WTC11 (cell line): ENCODE data around the gene C5AR1. TPM values are rescaled to one million over a fixed set of nuclear protein-coding genes. Genes with fewer than 3 reads are reported as not detected.

Experiments used
- ATAC-seq: fragments of 200-7000 bp; cut with Tn5 transposase; 2 replicates; pipeline ENCODE4 v1.10.0; 2021; ENCODE audit warnings: mild to moderate bottlenecking, moderate library complexity
- CTCF ChIA-PET: fragments of 300-600 bp; sonication (Branson Sonifier 250); formaldehyde crosslinking; loops from one replicate; lab custom pipeline; 2021; ENCODE audit warnings: antibody characterized with exemption; lab: Charles Lee
- POLR2A ChIA-PET: fragments of 350-600 bp; sonication (Branson Sonifier 250); formaldehyde crosslinking; loops from one replicate; lab custom pipeline; 2021; ENCODE audit warnings: antibody characterized with exemption; lab: Charles Lee
- DNase-seq: peaks from one replicate; pipeline ENCODE4 v3.0.0; 2021; ENCODE audit warnings: low spot score
- H3K27ac Mint-ChIP-seq: 2 replicates; pipeline ENCODE4 v1.8.0; 2021; ENCODE audit warnings: mixed read lengths
- H3K27me3 Mint-ChIP-seq: 2 replicates; pipeline ENCODE4 v1.8.0; 2021; ENCODE audit warnings: low read depth, mild to moderate bottlenecking, moderate library complexity, mixed read lengths
- H3K36me3 Mint-ChIP-seq: 2 replicates; pipeline ENCODE4 v1.8.0; 2021; ENCODE audit warnings: mixed read lengths
- H3K4me1 Mint-ChIP-seq: 2 replicates; pipeline ENCODE4 v1.8.0; 2022; ENCODE audit warnings: mixed read lengths
- H3K4me3 Mint-ChIP-seq: 2 replicates; pipeline ENCODE4 v1.8.0; 2021; ENCODE audit warnings: mild to moderate bottlenecking, moderate library complexity, mixed read lengths
- H3K9me3 Mint-ChIP-seq: 2 replicates; pipeline ENCODE4 v1.8.0; 2021; ENCODE audit warnings: mixed read lengths
- ATF1 ChIP-seq: sonication (generic); formaldehyde crosslinking; IDR thresholded peaks from 2 replicates; pipeline ENCODE4 v1.8.1; 2023; ENCODE audit warnings: mild to moderate bottlenecking, moderate library complexity, missing genetic modification reagents
- SOX15 ChIP-seq: fragments of 250-450 bp; sonication (Bioruptor Pico); IDR thresholded peaks from 2 replicates; pipeline ENCODE4 v1.9.0; 2021; ENCODE audit warnings: mild to moderate bottlenecking
- TEAD1 ChIP-seq: sonication (generic); formaldehyde crosslinking; IDR thresholded peaks from 2 replicates; pipeline ENCODE4 v1.8.0; 2022; ENCODE audit warnings: mild to moderate bottlenecking, missing genetic modification reagents
- TP53 ChIP-seq: sonication (generic); formaldehyde crosslinking; IDR thresholded peaks from 2 replicates; pipeline ENCODE4 v1.8.1; 2023; ENCODE audit warnings: mild to moderate bottlenecking, missing genetic modification reagents
- ZNF121 ChIP-seq: sonication (generic); formaldehyde crosslinking; IDR thresholded peaks from 2 replicates; pipeline ENCODE4 v1.8.0; 2023; ENCODE audit warnings: missing genetic modification reagents
- total RNA-seq: library from RNA; stranded (reverse); gene quantifications from 3 replicates; pipeline ENCODE4 v1.2.3, GENCODE V29; 2021
- TF ChIP-seq, protein P1 (sequence below): sonication (generic); formaldehyde crosslinking; IDR thresholded peaks from 2 replicates; pipeline ENCODE4 v1.8.0; 2022; ENCODE audit warnings: missing genetic modification reagents
- TF ChIP-seq, protein P2 (sequence below): sonication (generic); formaldehyde crosslinking; IDR thresholded peaks from 2 replicates; pipeline ENCODE4 v1.8.1; 2022; ENCODE audit warnings: mild to moderate bottlenecking, missing genetic modification reagents, moderate library complexity, borderline replicate concordance
- TF ChIP-seq, protein P3 (sequence below): fragments of 250-450 bp; sonication (Bioruptor Pico); IDR thresholded peaks from 2 replicates; pipeline ENCODE4 v1.9.0; 2021; ENCODE audit warnings: mild to moderate bottlenecking, borderline replicate concordance
- TF ChIP-seq, protein P4 (sequence below): sonication (generic); formaldehyde crosslinking; IDR thresholded peaks from 2 replicates; pipeline ENCODE4 v1.8.0; 2022; ENCODE audit warnings: mild to moderate bottlenecking, missing genetic modification reagents
- TF ChIP-seq, protein P5 (sequence below): sonication (generic); formaldehyde crosslinking; IDR thresholded peaks from 2 replicates; pipeline ENCODE4 v1.8.1; 2022; ENCODE audit warnings: missing genetic modification reagents, borderline replicate concordance

Gene C5AR1
- total RNA-seq, 1 experiment from 2014 or later, result 0.28 TPM

DNA sequence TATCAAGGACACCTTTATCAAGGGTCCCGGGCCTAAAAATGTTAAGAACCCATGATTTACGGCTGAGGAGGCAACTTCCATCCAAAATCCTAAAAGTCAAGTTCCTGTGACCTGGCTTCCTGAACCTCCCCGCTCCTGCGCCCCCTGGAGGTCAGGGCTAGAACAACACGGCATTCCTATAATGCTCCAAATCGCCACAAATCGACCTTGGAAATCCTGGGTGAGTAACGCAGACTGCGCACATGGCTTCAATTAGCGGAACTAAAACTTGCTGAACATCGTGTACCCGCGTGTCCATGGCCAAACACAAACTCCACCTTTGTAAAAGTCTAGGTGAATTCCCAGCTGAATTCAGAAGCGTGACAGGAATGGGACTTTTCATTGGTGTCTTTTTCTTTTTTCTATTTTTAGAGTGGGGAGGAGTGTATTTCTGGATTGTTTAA lies 4.3 kb upstream of the C5AR1 start (continued):
- TF ChIP-seq, protein P1, sequence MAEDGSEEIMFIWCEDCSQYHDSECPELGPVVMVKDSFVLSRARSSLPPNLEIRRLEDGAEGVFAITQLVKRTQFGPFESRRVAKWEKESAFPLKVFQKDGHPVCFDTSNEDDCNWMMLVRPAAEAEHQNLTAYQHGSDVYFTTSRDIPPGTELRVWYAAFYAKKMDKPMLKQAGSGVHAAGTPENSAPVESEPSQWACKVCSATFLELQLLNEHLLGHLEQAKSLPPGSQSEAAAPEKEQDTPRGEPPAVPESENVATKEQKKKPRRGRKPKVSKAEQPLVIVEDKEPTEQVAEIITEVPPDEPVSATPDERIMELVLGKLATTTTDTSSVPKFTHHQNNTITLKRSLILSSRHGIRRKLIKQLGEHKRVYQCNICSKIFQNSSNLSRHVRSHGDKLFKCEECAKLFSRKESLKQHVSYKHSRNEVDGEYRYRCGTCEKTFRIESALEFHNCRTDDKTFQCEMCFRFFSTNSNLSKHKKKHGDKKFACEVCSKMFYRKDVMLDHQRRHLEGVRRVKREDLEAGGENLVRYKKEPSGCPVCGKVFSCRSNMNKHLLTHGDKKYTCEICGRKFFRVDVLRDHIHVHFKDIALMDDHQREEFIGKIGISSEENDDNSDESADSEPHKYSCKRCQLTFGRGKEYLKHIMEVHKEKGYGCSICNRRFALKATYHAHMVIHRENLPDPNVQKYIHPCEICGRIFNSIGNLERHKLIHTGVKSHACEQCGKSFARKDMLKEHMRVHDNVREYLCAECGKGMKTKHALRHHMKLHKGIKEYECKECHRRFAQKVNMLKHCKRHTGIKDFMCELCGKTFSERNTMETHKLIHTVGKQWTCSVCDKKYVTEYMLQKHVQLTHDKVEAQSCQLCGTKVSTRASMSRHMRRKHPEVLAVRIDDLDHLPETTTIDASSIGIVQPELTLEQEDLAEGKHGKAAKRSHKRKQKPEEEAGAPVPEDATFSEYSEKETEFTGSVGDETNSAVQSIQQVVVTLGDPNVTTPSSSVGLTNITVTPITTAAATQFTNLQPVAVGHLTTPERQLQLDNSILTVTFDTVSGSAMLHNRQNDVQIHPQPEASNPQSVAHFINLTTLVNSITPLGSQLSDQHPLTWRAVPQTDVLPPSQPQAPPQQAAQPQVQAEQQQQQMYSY (CRISPR knock-in tag), result no peak
- TF ChIP-seq, protein P2, sequence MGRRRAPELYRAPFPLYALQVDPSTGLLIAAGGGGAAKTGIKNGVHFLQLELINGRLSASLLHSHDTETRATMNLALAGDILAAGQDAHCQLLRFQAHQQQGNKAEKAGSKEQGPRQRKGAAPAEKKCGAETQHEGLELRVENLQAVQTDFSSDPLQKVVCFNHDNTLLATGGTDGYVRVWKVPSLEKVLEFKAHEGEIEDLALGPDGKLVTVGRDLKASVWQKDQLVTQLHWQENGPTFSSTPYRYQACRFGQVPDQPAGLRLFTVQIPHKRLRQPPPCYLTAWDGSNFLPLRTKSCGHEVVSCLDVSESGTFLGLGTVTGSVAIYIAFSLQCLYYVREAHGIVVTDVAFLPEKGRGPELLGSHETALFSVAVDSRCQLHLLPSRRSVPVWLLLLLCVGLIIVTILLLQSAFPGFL, result no peak

DNA sequence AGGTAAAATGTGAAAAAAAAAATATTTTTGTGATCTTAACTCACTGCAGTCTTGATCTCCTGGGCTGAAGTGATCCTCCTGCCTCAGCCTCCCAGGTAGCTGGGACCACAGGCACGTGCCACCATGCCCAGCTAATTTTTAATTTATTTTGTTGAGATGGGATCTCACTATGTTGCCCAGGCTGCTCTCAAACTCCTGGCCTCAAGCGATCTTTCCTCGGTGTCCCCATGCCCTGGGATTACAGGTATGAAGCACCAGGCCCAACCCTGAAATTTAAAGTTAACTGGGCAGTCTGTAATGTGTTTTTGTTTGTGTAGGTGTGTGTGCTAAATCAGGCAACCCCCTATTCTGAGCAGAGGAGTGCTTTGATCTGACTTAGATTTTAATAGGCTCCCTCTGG lies 3.4 kb upstream of the C5AR1 start:
- H3K27me3 Mint-ChIP-seq, result peaks cover 17% of the 10 kb centered on the region
- ATAC-seq, result no peak
- ChIA-PET CTCF (interaction anchor here (0.7 to 2.5 kb wide), 6 partner anchors 12 to 401 kb away, joined by 3 to 16 read pairs (median 4); partner anchors contain the start of gene DHX34), POLR2A (interaction anchor here (0.6 kb wide), 1 partner anchor 34 kb away, joined by 3 read pairs; no protein-coding TSS in a partner anchor)
- no peak for TF ChIP-seq ATF1 (CRISPR knock-in tag)
- peak; percentile 83 for TF ChIP-seq ZNF121 (CRISPR knock-in tag)
- peaks cover 2% of the 10 kb centered on the region for H3K4me1 Mint-ChIP-seq
- H3K27ac Mint-ChIP-seq, result no peak overlapping the region
- no peak for DNase-seq
- H3K9me3 Mint-ChIP-seq, result no peaks in the 10 kb centered on the region
- no peaks in the 10 kb centered on the region for H3K36me3 Mint-ChIP-seq
- H3K4me3 Mint-ChIP-seq, result no peak overlapping the region

DNA sequence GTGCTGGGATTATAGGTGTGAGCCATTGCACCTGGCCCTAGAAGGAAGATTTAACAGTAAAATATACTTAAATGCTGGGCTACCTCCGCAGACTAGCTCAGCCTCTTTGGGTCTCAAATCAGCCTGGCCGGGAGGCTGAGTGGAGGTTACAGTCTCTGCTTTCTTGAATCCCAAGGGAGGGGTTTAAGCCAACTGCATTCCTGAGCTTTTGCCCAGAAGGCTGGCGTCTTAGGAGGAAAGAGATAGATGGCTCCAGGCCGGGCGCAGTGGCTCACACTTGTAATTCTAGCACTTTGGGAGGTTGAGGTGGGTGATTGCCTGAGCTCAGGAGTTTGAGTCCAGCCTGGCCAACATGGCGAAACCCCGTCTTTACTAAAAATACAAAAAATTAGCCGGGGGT lies 623 bp upstream of the C5AR1 start:
- H3K4me3 Mint-ChIP-seq, result no peak overlapping the region
- peaks cover 17% of the 10 kb centered on the region for H3K27me3 Mint-ChIP-seq
- CTCF ChIA-PET, result interaction anchor here (0.7 to 1.5 kb wide), 6 partner anchors 10 to 119 kb away, joined by 3 to 16 read pairs (median 4); partner anchors contain the start of gene DHX34
- POLR2A ChIA-PET, result no interaction called here
- TF ChIP-seq SOX15, result no peak
- TF ChIP-seq, protein P3, sequence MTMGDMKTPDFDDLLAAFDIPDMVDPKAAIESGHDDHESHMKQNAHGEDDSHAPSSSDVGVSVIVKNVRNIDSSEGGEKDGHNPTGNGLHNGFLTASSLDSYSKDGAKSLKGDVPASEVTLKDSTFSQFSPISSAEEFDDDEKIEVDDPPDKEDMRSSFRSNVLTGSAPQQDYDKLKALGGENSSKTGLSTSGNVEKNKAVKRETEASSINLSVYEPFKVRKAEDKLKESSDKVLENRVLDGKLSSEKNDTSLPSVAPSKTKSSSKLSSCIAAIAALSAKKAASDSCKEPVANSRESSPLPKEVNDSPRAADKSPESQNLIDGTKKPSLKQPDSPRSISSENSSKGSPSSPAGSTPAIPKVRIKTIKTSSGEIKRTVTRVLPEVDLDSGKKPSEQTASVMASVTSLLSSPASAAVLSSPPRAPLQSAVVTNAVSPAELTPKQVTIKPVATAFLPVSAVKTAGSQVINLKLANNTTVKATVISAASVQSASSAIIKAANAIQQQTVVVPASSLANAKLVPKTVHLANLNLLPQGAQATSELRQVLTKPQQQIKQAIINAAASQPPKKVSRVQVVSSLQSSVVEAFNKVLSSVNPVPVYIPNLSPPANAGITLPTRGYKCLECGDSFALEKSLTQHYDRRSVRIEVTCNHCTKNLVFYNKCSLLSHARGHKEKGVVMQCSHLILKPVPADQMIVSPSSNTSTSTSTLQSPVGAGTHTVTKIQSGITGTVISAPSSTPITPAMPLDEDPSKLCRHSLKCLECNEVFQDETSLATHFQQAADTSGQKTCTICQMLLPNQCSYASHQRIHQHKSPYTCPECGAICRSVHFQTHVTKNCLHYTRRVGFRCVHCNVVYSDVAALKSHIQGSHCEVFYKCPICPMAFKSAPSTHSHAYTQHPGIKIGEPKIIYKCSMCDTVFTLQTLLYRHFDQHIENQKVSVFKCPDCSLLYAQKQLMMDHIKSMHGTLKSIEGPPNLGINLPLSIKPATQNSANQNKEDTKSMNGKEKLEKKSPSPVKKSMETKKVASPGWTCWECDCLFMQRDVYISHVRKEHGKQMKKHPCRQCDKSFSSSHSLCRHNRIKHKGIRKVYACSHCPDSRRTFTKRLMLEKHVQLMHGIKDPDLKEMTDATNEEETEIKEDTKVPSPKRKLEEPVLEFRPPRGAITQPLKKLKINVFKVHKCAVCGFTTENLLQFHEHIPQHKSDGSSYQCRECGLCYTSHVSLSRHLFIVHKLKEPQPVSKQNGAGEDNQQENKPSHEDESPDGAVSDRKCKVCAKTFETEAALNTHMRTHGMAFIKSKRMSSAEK (CRISPR knock-in tag), result no peak
- TF ChIP-seq TP53 (CRISPR knock-in tag), result no peak
- TF ChIP-seq, protein P4, sequence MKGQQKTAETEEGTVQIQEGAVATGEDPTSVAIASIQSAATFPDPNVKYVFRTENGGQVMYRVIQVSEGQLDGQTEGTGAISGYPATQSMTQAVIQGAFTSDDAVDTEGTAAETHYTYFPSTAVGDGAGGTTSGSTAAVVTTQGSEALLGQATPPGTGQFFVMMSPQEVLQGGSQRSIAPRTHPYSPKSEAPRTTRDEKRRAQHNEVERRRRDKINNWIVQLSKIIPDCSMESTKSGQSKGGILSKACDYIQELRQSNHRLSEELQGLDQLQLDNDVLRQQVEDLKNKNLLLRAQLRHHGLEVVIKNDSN, result no peak
- TF ChIP-seq, protein P5, sequence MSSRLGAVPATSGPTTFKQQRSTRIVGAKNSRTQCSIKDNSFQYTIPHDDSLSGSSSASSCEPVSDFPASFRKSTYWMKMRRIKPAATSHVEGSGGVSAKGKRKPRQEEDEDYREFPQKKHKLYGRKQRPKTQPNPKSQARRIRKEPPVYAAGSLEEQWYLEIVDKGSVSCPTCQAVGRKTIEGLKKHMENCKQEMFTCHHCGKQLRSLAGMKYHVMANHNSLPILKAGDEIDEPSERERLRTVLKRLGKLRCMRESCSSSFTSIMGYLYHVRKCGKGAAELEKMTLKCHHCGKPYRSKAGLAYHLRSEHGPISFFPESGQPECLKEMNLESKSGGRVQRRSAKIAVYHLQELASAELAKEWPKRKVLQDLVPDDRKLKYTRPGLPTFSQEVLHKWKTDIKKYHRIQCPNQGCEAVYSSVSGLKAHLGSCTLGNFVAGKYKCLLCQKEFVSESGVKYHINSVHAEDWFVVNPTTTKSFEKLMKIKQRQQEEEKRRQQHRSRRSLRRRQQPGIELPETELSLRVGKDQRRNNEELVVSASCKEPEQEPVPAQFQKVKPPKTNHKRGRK (CRISPR knock-in tag), result no peak
- TF ChIP-seq TEAD1 (CRISPR knock-in tag), result no peak
- ATAC-seq (no peak), DNase-seq (no peak)
- peaks cover 3% of the 10 kb centered on the region; the same call in 1 of the 2 replicates for H3K9me3 Mint-ChIP-seq
- no peak overlapping the region for H3K27ac Mint-ChIP-seq
- peaks cover 2% of the 10 kb centered on the region for H3K4me1 Mint-ChIP-seq
- no peaks in the 10 kb centered on the region for H3K36me3 Mint-ChIP-seq
